Duodenal mucosa (tissue), 2 donors: ENCODE measurements around the gene IFIT3.

Experiments
- H3K27ac ChIP-seq: one replicate; pipeline ENCODE4 v1.7.0; 2013; ENCODE audit warnings: low read depth, low read length
- H3K27me3 ChIP-seq, 2 donors: one replicate each; pipeline ENCODE4 v1.7.0; 2013; ENCODE audit warnings: low read length in 2 of 2, control low read depth in 1 of 2; ENCODE audit not compliant: insufficient read depth in 2 of 2, control insufficient read depth in 1 of 2
- H3K36me3 ChIP-seq, 2 donors: one replicate each; pipeline ENCODE4 v1.7.0; 2013; ENCODE audit warnings: low read length in 2 of 2, control low read depth in 1 of 2; ENCODE audit not compliant: insufficient read depth in 2 of 2, control insufficient read depth in 1 of 2
- H3K4me1 ChIP-seq, 2 donors: one replicate each; pipeline ENCODE4 v1.7.0; 2013; ENCODE audit warnings: low read length in 2 of 2, control low read depth in 1 of 2; ENCODE audit not compliant: insufficient read depth in 2 of 2, control insufficient read depth in 1 of 2
- H3K4me3 ChIP-seq, 2 donors: one replicate each; pipeline ENCODE4 v1.7.0; 2013; ENCODE audit warnings: low read length in 2 of 2, low read depth in 1 of 2
- H3K9ac ChIP-seq, 2 donors: one replicate each; pipeline ENCODE4 v1.7.0; 2013; ENCODE audit warnings: low read length in 2 of 2, low read depth in 1 of 2
- H3K9me3 ChIP-seq, 2 donors: one replicate each; pipeline ENCODE4 v1.7.0; 2013; ENCODE audit warnings: low read length in 2 of 2, control low read depth in 1 of 2; ENCODE audit not compliant: control insufficient read depth in 1 of 2

IFIT3 gene

GRCh38 chr10:89388806-89389205, 61.0 kb downstream of the IFIT3 start:
- H3K4me3 ChIP-seq: no peak overlapping the region
- no peaks in the 10 kb centered on the region for H3K9me3 ChIP-seq
- H3K27ac ChIP-seq: no peak overlapping the region
- no peaks in the 10 kb centered on the region for H3K36me3 ChIP-seq
- peaks cover 16 to 17% of the 10 kb centered on the region in 2 donors for H3K4me1 ChIP-seq
- no peak overlapping the region for H3K9ac ChIP-seq
- no peaks in the 10 kb centered on the region for H3K27me3 ChIP-seq

- Histone ChIP-seq H3K9me3 (no peaks in the 10 kb centered on the region), H3K9ac (no peak overlapping the region), H3K27ac (no peak overlapping the region), H3K4me3 (no peak overlapping the region), H3K27me3 (no peaks in the 10 kb centered on the region), H3K36me3 (no peaks in the 10 kb centered on the region), H3K4me1 (peaks cover 16 to 17% of the 10 kb centered on the region in 2 donors)
Observed at GRCh38 chr10:89389254-89389653, 61.5 kb downstream of the IFIT3 start.
